B cell (primary cell): Measurements from ENCODE around the gene TBCD.

Experiments
- CTCF ChIP-seq: fragments of 200-600 bp; IDR thresholded peaks from one replicate; pipeline ENCODE4 v1.8.0; 2022; ENCODE audit warnings: antibody characterized with exemption, mild to moderate bottlenecking
- EZH2 ChIP-seq: IDR thresholded peaks from 2 replicates; pipeline ENCODE4 v1.6.1; 2012; ENCODE audit warnings: borderline replicate concordance, low read depth, mild to moderate bottlenecking, moderate library complexity, low read length; ENCODE audit not compliant: insufficient read depth, poor library complexity, severe bottlenecking

GRCh38 chr17:82959990-82960418, 208.1 kb downstream of the TBCD start:
- TF ChIP-seq CTCF (no peak), EZH2 (no peak)
